SIG-M5 treated with dmso at 0.1 percent for 504 hours (cell line): ENCODE measurements around the gene MITF.

Experiments used
- DNase-seq: peaks from one replicate; lab custom pipeline; 2025; ENCODE audit not compliant: unreplicated experiment; lab: John Stamatoyannopoulos, UW

The MITF gene

DNA sequence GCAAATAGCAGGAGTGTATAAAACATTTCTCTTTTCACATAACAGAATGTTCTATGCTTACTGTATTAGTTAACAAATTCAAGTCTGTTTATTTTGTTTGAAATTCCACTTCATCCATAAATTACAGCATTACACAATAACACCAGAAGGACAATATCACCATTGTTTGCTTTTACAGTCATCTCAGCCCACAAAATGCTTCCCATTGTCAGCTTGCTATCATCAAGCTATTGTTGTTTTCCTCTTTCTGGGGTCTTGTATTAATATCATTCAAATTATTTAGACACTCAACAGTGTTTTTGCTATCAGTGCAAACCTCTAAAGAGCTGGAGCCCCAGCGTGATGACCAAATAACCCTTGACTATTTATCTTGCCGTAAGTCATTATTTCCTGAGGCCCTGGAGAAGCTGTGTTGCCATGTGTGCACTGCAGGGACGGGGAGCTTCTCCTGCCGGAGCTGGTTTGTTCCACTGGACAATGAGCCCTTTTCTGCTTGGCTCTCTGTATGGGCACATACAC, 261.4 kb downstream of the MITF start:
- no peak for DNase-seq

DNA sequence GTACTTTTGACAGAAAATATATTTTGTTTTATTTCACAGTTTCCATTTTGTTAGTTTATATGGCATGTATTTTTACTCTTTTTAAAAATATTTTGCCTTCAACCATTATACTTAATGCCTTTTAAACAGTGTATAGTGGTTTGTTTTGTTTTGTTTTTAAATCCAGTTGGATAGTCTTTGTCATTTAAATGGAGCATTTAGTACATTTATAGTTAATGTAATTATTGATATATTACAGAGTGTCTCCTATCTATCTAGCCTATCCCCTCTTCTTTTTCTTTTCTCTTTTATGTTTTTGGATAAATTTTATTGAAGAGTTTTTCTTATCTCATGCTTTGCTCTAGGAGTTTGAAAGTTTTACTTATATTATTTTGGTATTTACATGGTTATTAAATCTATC, 263.9 kb downstream of the MITF start:
- no peak for DNase-seq

- DNase-seq, result peak; percentile 46
Observed at GRCh38 chr3:70006089-70006488, 266.8 kb downstream of the MITF start.

DNA sequence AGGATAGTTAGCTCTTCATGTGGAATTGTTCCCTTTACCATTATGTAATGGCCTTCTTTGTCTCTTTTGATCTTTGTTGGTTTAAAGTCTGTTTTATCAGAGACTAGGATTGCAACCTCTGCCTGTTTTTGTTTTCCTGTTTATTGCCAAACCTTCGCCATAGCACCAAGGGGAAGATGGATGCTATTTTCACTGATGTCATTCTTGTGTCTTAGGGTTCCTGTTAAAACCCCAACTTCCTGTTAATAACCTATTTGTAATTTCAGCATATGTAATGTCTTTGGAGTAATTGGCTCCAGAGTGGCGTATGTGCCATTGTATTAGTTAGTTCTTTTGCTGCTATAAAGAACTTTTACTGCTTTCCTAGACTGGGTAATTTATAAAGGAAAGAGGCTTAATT, 271.1 kb downstream of the MITF start:
- no peak for DNase-seq

DNA sequence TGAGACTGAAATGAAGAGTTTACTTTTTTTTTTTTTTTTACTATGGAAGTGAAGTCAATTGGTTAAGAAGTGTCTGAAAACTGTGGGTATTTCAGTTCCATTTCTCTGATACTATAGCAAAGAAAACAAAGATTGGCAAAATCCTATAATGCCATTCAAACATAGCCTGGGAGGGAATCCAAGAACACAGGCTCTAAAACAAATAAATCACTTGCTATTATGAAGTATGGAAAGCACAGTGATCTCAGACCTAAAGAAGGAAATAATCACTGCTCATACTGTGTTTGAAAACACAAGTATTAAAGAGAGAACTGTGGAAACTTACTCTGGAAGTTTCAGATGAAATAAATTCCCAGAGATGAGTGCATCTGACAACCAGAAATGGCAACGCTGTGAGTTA, 272.3 kb downstream of the MITF start:
- no peak for DNase-seq
